Measurements from ENCODE around the gene FLYWCH2. TPM values are rescaled to one million over a fixed set of nuclear protein-coding genes. Genes with fewer than 3 reads are reported as not detected.
A peak's percentile ranks its signal among the peaks of the same experiment; 100 is the strongest.

FLYWCH2 gene
- total RNA-seq, 1 experiment from 2014 or later = 33.7 TPM

- RAD21 ChIA-PET (ENCODE audit: low non-redundant PET in 1 of 2, low total read pairs in 2 of 2, uncharacterized antibody in 2 of 2, unreplicated experiment in 2 of 2) = no interaction called here
- intact Hi-C loops (cut with micrococcal nuclease) = loop anchor here (1.0 to 2.0 kb wide), 2 partner anchors 24 to 67 kb away; no protein-coding TSS in a partner anchor
Measured at GRCh38 chr16:2905988-2906387, 23.0 kb downstream of the FLYWCH2 start.

More at GRCh38 chr16:2905988-2906387, 23.0 kb downstream of the FLYWCH2 start:
- Histone ChIP-seq H2AFZ (ENCODE audit: low read depth, low read length, poor library complexity, severe bottlenecking) (no peak overlapping the region), H3K4me3 (replicated peaks in 1 of 2; ENCODE audit: low read depth in 1 of 2, low read length in 2 of 2) (0 out of 4 replicates have a peak overlapping the region, but pooled peaks of 1 of the 2 experiments have one; percentile 11), H3K36me3 (ENCODE audit: control insufficient read depth in 1 of 2, insufficient read depth in 2 of 2, low read length in 2 of 2) (no peaks in the 10 kb centered on the region), H3K4me1 (ENCODE audit: control insufficient read depth in 1 of 2, insufficient read depth in 2 of 2, low read length in 2 of 2) (peaks cover 12 to 25% of the 10 kb centered on the region in 2 experiments), H3K9me2 (ENCODE audit: insufficient read depth) (no peaks in the 10 kb centered on the region), H3K9ac (ENCODE audit: low read length) (no peak overlapping the region), H3K79me2 (ENCODE audit: insufficient read depth, low read length) (no peaks in the 10 kb centered on the region), H4K20me1 (ENCODE audit: insufficient read depth) (no peaks in the 10 kb centered on the region), H3K27me3 (ENCODE audit: insufficient read depth, low read length) (no peaks in the 10 kb centered on the region), H3K9me3 (ENCODE audit: control insufficient read depth in 1 of 2, insufficient read depth in 1 of 2, low read depth in 1 of 2, low read length in 2 of 2) (no peaks in the 10 kb centered on the region), H3K27ac (ENCODE audit: low read depth, low read length) (peak overlapping the region; percentile 55), H3K4me2 (ENCODE audit: low read length) (peak overlapping the region; percentile 55)
- POLR2A ChIA-PET = interaction anchor here (0.6 to 1.9 kb wide), 19 partner anchors 10 to 122 kb away, joined by 3 to 39 read pairs (median 4); partner anchors contain the start of genes FLYWCH2, HCFC1R1, PRSS22 and THOC6
- no peak for ATAC-seq
- CTCF ChIA-PET = interaction anchor here (0.5 to 2.9 kb wide), 7 partner anchors 10 to 126 kb away, joined by 3 to 10 read pairs (median 6); partner anchors contain the start of gene FLYWCH2
- DNase-seq (ENCODE audit: low read depth, low spot score) = no peak
- BruUV-seq (replicated peaks) = no TSS peak
- TF ChIP-seq EGR1 (IDR thresholded peaks at IDR 0.05; ENCODE audit: low read depth) (no peak), ZNF274 (IDR thresholded peaks at IDR 0.05; ENCODE audit: low read depth, low read length) (no peak), ZFX (IDR thresholded peaks at IDR 0.05) (no peak), EZH2 (IDR thresholded peaks at IDR 0.05) (no peak), ZBTB33 (IDR thresholded peaks at IDR 0.05; ENCODE audit: extremely low read depth, insufficient replicate concordance, low read length) (no peak), ELF1 (IDR thresholded peaks at IDR 0.05; ENCODE audit: borderline replicate concordance, low read depth) (no peak), TCF7L2 (IDR thresholded peaks at IDR 0.05; ENCODE audit: borderline replicate concordance, extremely low read depth, insufficient read depth, insufficient read length) (no peak), SRF (IDR thresholded peaks at IDR 0.05; ENCODE audit: low read depth) (no peak), SIN3A (IDR thresholded peaks at IDR 0.05; ENCODE audit: low read depth) (no peak), JUND (IDR thresholded peaks at IDR 0.05) (no peak)
